T-helper 22 cell (primary cell): ENCODE measurements around the gene SPATA13.
"Not testable (repeated sequence)": the region's sequence is repeated elsewhere in the genome, so short reads cannot be mapped to it uniquely, and the experiment has no call there.

Experiments
- DNase-seq: peaks from one replicate; pipeline ENCODE4 v3.0.0-alpha.2; 2020; ENCODE audit warnings: low read depth

The SPATA13 gene

GRCh38 chr13:24160458-24161009 lies at the start of gene SPATA13:
Gene SPATA13 (plus strand): TSS chr13:24160720. CDS start chr13:24222930, 62,210 bp downstream.
- DNase-seq = peak; percentile 84

GRCh38 chr13:24112791-24113190 lies 47.7 kb upstream of the SPATA13 start:
- DNase-seq = no peak

DNA sequence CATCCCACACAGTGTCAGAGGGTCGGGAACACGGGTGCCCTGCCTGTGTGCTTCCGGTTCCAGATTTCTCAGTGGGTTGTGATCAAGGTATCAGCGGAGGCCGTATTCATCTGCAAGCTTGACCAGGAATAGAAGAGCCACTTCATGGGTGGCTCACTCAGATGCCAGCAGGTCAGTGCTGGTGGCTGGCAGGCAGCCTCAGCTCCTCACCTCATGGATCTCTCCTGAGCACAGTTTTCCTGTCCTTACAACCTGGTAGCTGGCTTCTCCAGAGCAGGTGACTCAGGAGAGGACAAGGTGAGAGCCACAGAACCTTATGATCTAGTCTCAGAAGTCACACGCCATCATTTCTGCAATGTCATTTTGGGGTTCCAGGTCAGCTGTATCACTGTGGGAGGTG lies 44.8 kb upstream of the SPATA13 start:
- no peak for DNase-seq

DNA sequence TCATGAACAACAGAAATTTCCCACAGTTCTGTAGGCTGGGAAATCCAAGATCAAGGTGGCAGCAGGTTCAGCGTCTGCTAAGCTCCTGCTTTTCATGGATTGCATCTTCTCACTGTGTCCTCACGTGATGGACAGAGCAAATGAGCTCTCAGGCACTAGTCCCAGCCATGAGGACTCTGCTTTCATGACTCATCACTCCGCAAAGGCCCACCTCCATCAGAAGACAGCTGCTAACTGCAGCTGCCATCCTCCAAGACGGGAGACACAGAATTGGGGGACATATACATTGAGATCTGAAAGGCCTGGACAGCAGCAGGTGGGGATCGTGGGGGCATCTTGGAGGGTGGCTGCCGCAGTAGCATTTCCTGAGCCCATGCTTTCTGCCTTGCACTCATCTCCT lies 44.4 kb upstream of the SPATA13 start:
- DNase-seq = no peak

- no peak for DNase-seq
These were observed 41.9 kb upstream of the SPATA13 start for GRCh38 chr13:24118576-24118975.

- DNase-seq = no peak
These were observed 40.7 kb upstream of the SPATA13 start for GRCh38 chr13:24119626-24120508.

DNA sequence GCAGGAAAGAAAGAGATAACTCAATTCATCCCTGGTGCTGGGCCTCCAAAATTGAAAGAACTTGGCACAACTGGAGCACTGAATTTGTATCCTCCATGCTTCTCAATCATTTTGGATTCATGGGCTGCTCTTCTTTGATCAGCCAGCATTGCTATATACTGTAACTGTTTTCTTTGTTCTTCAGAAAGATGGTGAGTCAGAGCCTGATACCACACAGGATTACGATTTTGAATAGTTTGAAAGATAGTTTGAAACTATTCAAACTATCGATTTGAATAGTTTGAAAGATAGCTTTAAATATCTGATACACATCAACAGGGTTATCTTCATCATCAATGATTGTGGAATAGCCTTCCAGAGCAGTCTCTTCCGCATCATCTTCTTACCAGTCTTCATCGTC lies 38.5 kb upstream of the SPATA13 start:
- not testable (repeated sequence) for DNase-seq

DNA sequence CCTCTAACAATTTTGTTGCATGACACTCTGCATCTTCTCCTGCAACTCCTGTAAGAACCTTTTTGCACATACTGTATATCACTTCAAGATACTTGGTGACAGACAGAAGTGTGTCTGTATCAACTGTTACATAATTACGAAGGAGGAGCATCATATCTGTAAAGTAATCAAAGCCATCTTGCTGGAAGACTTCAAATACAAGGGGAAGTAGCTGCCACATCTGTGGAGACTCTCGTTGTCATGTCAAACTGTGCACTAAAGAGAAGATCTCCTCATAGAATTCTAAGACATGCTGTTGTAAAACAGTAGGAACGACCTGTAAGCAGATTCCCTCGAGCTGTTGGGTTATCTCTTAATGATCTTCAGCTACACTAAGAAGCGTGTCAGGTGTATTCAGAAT lies 38.0 kb upstream of the SPATA13 start:
- no peak for DNase-seq

DNA sequence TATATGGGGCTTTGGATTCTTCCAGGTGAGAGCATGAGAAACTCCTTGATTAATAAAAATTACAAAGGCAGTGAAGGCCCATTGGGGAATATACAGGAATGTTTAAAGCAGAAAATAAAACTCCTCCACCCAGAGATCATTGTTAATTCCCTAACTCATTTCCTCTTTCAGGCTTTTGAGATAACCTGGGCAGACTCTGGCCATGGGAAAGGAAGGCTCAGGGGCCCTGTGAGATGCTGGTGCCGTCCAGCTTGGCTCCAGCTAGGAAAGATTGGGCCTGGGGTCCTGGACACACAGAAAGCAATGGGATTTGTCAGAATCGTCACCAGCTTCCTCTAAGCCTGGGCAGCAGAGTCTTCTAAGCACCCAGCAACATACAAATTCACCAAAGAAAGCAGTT lies 36.8 kb upstream of the SPATA13 start:
- DNase-seq = no peak

DNA sequence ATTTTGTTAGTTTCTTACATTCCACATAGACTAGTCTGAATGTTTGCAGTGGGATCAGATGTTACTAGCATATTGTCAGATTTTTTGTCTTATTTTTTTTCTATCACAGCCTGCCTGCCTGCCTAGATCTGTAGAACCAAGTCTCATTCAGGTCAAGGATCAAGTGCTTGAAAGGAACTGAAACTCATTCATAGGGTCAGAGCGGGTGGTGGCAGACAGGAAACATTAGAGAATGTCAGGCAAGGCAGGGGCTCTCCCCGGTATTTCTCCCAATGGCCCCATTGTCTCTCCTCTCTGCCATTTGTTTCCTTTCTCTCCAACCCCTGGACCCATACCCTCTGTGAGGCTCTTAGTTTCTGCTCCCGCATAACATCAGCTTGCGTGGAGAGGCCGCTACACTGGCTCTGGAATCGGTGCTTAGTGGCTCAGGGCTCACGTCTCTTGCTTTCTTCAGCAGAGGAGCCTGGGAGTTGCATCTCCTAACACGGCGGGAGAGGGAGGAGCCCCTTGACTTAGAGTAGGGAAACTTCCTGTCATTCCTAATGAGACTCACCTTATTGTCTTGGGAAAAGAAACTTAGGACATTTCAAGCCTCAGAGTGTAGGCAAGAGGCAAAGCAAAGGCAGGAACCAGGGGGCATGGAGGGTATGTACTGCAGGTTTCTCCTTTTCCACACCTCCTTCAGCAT lies 35.6 kb upstream of the SPATA13 start:
- no peak for DNase-seq

DNA sequence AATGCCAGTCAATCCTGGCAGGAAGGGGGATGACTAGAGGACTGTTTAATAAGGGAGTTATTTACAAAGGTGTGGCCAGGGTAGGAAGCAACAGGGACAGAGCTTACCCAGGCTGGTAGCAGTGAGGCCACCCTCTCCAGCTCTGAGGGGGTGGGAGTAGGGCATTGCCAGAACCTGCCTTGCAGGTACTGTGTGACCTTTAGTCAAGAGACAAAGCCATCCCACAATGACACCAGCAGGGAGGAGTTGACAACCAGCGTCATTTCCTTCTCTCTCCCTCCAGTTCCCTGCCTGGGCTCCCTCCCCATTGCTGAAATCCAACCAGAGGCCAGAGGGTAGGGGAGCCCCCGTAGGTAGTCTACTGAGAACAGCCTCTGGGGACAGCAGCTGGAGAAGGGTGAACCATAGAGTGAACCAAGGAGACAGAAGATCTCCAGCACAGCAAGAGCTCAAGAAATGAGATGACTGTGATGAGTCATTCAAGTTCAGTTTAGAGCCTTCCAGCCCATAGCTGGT lies 33.3 kb upstream of the SPATA13 start:
- DNase-seq = no peak

- DNase-seq = no peak
These were observed 32.4 kb upstream of the SPATA13 start for GRCh38 chr13:24128112-24128511.

- DNase-seq = no peak
These were observed 31.6 kb upstream of the SPATA13 start for GRCh38 chr13:24128962-24129361.

GRCh38 chr13:24129914-24130774 lies 30.4 kb upstream of the SPATA13 start:
- no peak for DNase-seq

DNA sequence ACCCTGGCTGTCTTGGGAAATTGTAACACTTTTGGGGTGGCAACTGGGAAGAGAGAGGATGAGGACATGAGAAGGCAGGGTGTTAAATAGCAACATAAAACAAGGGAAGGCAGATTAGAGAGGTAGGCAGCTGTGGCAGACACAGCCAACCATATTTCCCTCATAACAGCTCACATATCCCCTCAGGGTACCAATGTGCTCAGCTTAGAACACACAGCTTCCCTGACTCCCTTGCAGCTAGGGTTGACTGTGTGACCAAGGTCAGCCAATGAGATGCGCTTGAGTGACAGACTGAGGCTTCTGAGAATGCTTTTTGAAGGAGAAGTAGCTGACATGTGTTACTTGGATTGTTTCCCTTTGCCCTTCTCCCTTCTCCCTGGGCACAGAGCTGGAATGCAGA lies 28.8 kb upstream of the SPATA13 start:
- no peak for DNase-seq

DNA sequence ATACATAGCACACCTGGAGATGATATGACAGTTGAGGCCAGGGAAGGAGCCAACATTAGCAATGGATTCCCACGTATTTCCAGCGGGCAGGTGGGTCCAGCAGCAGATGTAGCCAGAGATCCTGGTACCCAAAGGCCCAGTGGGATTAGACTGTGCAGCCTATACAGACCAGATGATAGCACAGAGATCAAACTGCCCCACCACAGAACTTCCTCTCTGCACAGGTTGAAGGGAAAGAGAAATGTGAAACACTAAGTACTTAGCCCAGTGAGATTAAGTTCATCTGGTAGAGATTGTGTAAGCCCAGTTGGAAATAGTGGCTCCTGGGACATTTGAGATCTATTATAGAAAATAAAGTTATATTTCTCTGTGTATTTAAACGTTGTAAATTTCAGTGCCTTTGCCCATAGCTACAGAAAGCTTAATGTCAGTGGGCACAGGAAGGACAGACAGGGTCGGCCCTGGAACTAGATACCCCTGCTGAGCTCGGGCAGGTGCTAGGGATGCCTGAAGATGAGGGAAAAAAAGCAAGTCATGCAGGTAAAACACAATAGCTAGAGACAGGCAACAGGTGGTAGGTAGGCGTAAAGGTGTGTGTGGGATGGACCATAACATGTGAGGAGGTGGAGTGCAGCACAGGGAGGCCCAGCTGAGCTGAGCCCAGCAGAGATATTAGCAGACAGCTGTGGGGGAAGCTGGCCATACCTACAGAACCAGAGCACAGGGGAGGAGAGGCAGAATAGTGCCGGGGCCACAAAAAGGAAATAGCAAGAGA lies 27.3 kb upstream of the SPATA13 start:
- no peak for DNase-seq

- DNase-seq = no peak
These were observed 26.3 kb upstream of the SPATA13 start for GRCh38 chr13:24134231-24134630.

DNA sequence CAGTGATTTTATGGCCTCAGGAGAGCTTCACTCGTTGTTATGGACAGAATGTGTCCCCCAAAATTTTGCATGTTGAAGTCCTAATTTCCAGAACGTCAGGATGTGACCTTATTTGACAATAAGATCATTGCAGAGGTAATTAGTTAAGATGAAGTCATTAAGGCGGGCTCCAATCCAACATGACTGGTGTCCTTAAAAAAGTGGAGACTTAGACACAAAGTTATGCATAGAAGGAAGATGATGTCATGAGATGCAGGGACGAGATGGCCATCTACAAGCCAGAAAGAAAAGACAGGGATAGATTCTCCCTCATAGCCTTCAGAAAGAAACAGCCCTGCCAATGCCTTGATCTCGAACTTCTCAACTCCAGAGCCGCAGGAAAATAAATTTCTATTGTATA lies 25.8 kb upstream of the SPATA13 start:
- no peak for DNase-seq

DNA sequence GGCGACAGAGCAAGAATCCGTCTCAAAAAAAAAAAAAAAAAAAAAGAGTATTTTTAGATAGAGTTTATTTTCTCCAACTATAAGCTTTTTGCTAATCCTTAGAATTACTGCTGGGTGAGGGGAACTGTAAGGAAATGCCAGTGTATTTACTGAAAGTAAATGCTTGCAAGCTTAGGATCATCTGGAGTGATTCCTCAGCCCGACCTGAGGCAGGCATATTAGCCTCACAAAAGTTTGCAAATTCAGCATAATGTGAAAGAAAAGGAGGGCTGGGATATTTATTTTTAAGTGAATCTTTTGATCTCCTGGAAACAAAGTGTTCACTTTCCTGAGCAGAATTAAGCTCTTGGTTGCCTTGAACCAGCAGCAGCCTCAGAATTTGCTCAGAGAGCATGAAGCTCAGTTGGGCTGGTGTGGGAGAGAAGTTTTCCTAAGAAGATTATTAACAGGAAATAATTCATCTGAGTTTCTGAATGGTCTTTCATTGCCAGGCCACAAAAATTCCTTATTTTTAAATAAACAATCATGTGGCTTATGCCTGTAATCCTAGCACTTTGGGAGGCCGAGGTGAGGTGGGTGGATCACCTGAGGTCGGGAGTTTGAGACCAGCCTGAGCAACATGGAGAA lies 24.7 kb upstream of the SPATA13 start:
- no peak for DNase-seq

DNA sequence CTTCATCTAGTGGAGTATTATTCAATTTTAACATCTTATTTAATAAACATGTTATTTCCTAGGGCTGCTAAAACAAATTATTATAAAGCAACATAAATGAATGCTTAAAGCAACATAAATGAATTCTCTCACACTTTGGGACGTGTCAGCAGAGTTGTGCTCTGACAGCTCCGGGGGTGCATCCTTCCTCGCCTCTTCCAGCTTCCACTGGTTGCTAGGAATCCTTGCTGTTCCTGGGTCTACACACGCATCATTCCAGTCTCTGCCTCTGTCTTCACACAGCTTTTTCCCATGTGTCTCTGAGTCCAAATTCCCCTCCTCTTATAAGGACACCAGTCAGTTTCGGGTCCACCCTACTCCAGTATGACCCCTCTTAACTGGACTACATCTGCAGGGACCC lies 21.6 kb upstream of the SPATA13 start:
- no peak for DNase-seq
